GOT3 (cell line): ENCODE results near the gene MRPL47.

ENCODE experiments used
- DNase-seq: peaks from one replicate; lab custom pipeline; 2025; ENCODE audit warnings: mixed read lengths; lab: John Stamatoyannopoulos, UW

The MRPL47 gene

GRCh38 chr3:179590669-179591068 is 13.8 kb downstream of the MRPL47 start:
- no peak for DNase-seq

DNA sequence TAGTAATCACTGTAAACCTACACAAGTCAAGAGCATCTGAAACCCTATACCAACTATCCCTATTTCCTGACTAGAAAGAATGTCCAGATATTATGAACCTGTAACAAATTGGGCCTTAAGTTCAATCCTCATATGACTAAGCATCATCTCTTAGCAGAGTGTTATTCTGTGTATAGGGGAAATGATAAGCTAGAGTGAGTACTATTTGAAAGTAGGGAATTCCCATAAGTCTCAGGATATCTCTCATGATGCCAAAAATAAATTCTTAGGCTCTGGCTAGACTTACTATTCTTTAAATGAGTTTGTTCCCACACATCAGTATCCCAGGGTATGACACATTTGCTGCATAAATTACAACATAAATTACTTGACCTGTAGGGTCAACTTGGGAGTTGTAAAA is 15.3 kb downstream of the MRPL47 start:
- no peak for DNase-seq

GRCh38 chr3:179580992-179581391 is 23.4 kb downstream of the MRPL47 start:
- no peak for DNase-seq

GRCh38 chr3:179565496-179565895 is 38.9 kb downstream of the MRPL47 start:
- no peak for DNase-seq

- peak; percentile 41 for DNase-seq
These were observed 41.1 kb downstream of the MRPL47 start for GRCh38 chr3:179563271-179563783.

GRCh38 chr3:179562591-179563270 is 41.7 kb downstream of the MRPL47 start, which contains the start of gene ACTL6A:
TSS of gene ACTL6A (plus strand) at chr3:179562926. CDS start at chr3:179563093, 167 bp downstream.
- DNase-seq = peak; percentile 99

GRCh38 chr3:179560791-179561190 is 43.6 kb downstream of the MRPL47 start:
- no peak for DNase-seq

DNA sequence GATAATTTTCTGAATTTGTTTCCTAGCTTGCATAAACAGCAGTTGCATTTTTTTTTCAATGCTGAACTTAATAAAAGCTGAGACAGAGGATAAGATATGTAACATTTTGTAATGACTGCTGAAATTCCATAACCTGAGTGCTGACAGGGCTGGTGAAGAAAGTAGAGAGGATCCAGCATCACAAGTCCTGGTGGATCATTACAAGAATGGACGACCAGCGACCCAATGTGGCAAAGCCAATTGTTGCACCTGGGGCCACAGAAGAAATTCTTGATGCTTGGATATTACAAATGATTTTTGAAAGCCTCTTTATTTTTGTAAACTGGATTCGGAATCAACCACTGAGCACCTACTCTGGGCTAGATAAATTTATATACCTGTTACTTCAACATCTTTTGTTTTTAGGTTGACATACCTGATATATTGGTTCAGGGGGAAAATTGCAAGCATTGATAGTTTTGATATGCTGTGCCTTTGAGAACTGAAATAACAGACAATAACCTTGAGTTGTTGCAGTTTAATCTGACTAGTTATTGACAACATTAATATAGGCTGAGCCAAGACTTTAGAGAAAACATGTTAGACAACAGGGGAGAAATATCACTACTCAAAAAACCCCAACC is 45.6 kb downstream of the MRPL47 start:
- no peak for DNase-seq

GRCh38 chr3:179551349-179552105 is 52.9 kb downstream of the MRPL47 start:
- DNase-seq = no peak

- no peak for DNase-seq
These were observed 57.6 kb downstream of the MRPL47 start for GRCh38 chr3:179546814-179547241.

DNA sequence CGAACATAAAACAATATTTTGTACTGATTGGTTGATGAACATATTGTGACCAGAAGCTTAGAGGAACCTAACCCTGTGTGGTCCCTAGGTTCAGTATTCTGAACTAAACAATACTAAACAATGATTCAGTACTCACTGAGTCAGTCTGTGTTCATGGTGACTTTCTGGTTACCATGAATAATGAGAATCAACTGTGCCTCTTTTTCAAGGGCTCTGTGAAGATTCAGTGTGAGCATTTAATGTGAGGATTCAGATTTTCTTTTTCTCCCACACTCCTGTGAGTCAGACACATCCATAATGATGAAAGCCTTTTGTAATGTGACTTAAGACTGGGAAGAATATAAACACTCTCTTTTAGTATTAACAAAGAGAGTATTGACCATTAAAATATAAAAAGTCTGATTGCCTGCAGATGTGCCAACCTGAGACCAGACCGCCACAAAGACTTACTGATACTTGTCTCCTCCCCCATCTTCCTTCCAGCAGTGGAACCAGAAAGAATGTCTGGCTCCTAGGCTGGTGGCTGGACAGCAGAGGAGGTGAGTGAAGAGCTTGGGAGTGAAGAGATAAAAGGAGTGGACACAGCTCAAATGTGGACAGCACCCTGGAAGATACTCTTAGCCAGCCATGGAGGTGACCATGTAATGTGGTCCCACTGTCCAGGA is 59.3 kb downstream of the MRPL47 start:
- DNase-seq = no peak

DNA sequence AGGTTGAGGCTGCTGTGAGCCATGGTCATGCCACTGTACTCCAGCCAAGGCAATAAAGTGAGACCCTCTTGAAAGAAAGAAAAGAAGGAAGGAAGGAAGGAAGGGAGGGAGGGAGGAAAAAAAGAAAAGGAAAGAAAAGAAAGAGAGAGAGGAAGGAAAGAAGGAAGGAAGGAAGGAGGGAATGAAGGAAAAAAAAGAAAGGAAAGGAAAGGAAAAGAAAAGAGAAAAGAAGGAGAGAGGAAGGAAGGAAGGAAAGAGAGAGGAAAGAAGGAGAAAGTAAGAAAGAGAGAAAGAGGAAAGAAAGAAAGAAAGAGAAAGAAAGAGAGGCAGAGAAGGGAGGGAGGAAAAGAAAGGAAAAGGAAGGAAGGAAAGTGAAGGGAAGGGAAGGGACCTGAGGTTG is 62.1 kb downstream of the MRPL47 start:
- no peak for DNase-seq

- no peak for DNase-seq
These were observed 62.8 kb downstream of the MRPL47 start for GRCh38 chr3:179541596-179541995.

DNA sequence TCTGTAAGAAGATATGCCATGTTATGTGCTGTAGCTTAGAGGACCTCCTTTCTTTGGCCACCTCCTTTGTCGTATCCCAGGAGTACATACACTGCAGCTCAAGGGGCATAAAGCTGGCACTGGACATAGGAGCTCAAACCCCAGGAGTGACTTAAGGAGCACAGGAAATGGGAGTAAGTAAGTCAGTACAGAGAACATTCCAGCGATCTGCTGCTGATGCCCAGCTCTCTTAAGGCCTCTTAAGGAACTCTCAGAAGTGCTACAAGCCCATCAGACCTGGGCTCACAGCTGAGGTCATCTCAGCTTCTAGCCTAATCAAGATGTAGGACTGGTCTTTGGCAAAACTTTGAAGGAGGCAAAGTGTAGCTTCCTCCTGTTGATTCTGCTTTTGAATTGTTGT is 63.3 kb downstream of the MRPL47 start:
- DNase-seq = no peak
